Progenitor cell of endocrine pancreas (in vitro differentiated cells): ENCODE data around the gene TRIM42. TPM values are rescaled to one million over a fixed set of nuclear protein-coding genes. Genes with fewer than 3 reads are reported as not detected.

Experiments
- DNase-seq: peaks from one replicate; pipeline ENCODE4 v3.0.0; 2021; ENCODE audit warnings: low spot score; ENCODE audit not compliant: unreplicated experiment
- H3K27ac Mint-ChIP-seq: 2 replicates; pipeline ENCODE4 v1.8.0; 2021; ENCODE audit warnings: mild to moderate bottlenecking, moderate library complexity, mixed read lengths
- H3K27me3 Mint-ChIP-seq: 2 replicates; pipeline ENCODE4 v1.8.0; 2021; ENCODE audit warnings: mixed read lengths
- H3K36me3 Mint-ChIP-seq: 2 replicates; pipeline ENCODE4 v1.8.0; 2022; ENCODE audit warnings: mixed read lengths; ENCODE audit not compliant: insufficient read depth
- H3K4me1 Mint-ChIP-seq: 2 replicates; pipeline ENCODE4 v1.8.0; 2021; ENCODE audit warnings: low read depth, mixed read lengths
- H3K4me3 Mint-ChIP-seq: 2 replicates; pipeline ENCODE4 v1.8.0; 2021; ENCODE audit warnings: low read depth, mild to moderate bottlenecking, moderate library complexity, mixed read lengths
- H3K9me3 Mint-ChIP-seq: 2 replicates; pipeline ENCODE4 v1.8.0; 2021; ENCODE audit warnings: low read depth, mixed read lengths
- CTCF ChIP-seq: fragments of 200-600 bp; sonication (generic); IDR thresholded peaks from one replicate; pipeline ENCODE4 v1.5.0; 2021; ENCODE audit warnings: antibody characterized with exemption, mild to moderate bottlenecking; ENCODE audit not compliant: unreplicated experiment
- total RNA-seq: library from RNA; stranded (reverse); gene quantifications from 2 replicates; pipeline ENCODE4 v1.2.1, GENCODE V29; 2021

TRIM42 gene
- total RNA-seq, 1 donor from 2014 or later, result not detected

GRCh38 chr3:140635276-140635675, 42.6 kb upstream of the TRIM42 start:
- no peaks in the 10 kb centered on the region for H3K9me3 Mint-ChIP-seq
- H3K4me1 Mint-ChIP-seq, result peaks cover 1% of the 10 kb centered on the region
- DNase-seq, result no peak
- TF ChIP-seq CTCF, result no peak
- no peaks in the 10 kb centered on the region for H3K36me3 Mint-ChIP-seq
- no peak overlapping the region for H3K27ac Mint-ChIP-seq
- no peaks in the 10 kb centered on the region for H3K27me3 Mint-ChIP-seq
- no peak overlapping the region for H3K4me3 Mint-ChIP-seq

GRCh38 chr3:140636406-140637138, 41.3 kb upstream of the TRIM42 start:
- no peak for DNase-seq
- H3K9me3 Mint-ChIP-seq, result no peaks in the 10 kb centered on the region
- no peaks in the 10 kb centered on the region for H3K27me3 Mint-ChIP-seq
- no peak overlapping the region for H3K27ac Mint-ChIP-seq
- H3K4me1 Mint-ChIP-seq, result no peaks in the 10 kb centered on the region
- H3K4me3 Mint-ChIP-seq, result no peak overlapping the region
- no peak for TF ChIP-seq CTCF
- no peaks in the 10 kb centered on the region for H3K36me3 Mint-ChIP-seq

- peaks cover 10% of the 10 kb centered on the region for H3K9me3 Mint-ChIP-seq
Observed at GRCh38 chr3:140651287-140651686, 26.6 kb upstream of the TRIM42 start.

GRCh38 chr3:140655678-140656077, 22.2 kb upstream of the TRIM42 start:
- H3K9me3 Mint-ChIP-seq, result peaks cover 16% of the 10 kb centered on the region
- no peak overlapping the region for H3K27ac Mint-ChIP-seq
- no peaks in the 10 kb centered on the region for H3K4me1 Mint-ChIP-seq

More at GRCh38 chr3:140651287-140651686, 26.6 kb upstream of the TRIM42 start:
- TF ChIP-seq CTCF, result no peak
- DNase-seq, result no peak
- no peaks in the 10 kb centered on the region for H3K36me3 Mint-ChIP-seq
- H3K4me1 Mint-ChIP-seq, result no peaks in the 10 kb centered on the region
- H3K27ac Mint-ChIP-seq, result no peak overlapping the region
- H3K4me3 Mint-ChIP-seq, result no peak overlapping the region
- no peaks in the 10 kb centered on the region for H3K27me3 Mint-ChIP-seq

GRCh38 chr3:140664111-140664510, 13.8 kb upstream of the TRIM42 start:
- Mint-ChIP-seq H3K4me3 (no peak overlapping the region), H3K9me3 (peaks cover 44% of the 10 kb centered on the region)

More at GRCh38 chr3:140655678-140656077, 22.2 kb upstream of the TRIM42 start:
- DNase-seq, result no peak
- TF ChIP-seq CTCF, result no peak
- H3K4me3 Mint-ChIP-seq, result no peak overlapping the region
- H3K36me3 Mint-ChIP-seq, result no peaks in the 10 kb centered on the region
- no peaks in the 10 kb centered on the region for H3K27me3 Mint-ChIP-seq

More at GRCh38 chr3:140664111-140664510, 13.8 kb upstream of the TRIM42 start:
- H3K4me1 Mint-ChIP-seq, result no peaks in the 10 kb centered on the region
- no peaks in the 10 kb centered on the region for H3K27me3 Mint-ChIP-seq
- no peak for TF ChIP-seq CTCF
- no peaks in the 10 kb centered on the region for H3K36me3 Mint-ChIP-seq
- H3K27ac Mint-ChIP-seq, result no peak overlapping the region
- DNase-seq, result no peak
